GM21423 (cell line): Measurements from ENCODE around the gene NIPBL.
A peak's percentile ranks its signal among the peaks of the same experiment; 100 is the strongest.
"Not testable (repeated sequence)": the region's sequence is repeated elsewhere in the genome, so short reads cannot be mapped to it uniquely, and the experiment has no call there.

ENCODE experiments used
- ATAC-seq: cut with Tn5 transposase; IDR thresholded peaks from one replicate; pipeline ENCODE4 v1.9.1; 2021; ENCODE audit warnings: mild to moderate bottlenecking, moderate library complexity; ENCODE audit not compliant: unreplicated experiment

NIPBL gene

DNA sequence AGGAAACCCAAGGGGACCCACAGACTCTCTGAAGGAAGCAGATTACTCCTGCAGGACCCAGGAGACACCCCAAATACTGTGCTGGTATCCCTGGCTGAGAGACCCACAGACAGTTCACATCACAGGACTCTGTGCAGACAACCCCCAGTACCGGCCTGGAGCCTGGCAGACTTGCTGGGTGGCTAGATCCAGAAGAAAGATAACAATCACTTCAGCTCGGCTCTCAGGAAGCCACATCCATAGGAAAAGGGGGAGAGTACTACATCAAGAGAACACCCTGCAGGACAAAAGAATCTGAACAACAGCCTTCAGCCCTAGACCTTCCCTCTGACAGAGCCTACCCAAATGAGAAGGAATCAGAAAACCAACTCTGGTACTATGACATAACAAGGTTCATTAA lies 206.4 kb downstream of the NIPBL start:
- not testable (repeated sequence) for ATAC-seq

DNA sequence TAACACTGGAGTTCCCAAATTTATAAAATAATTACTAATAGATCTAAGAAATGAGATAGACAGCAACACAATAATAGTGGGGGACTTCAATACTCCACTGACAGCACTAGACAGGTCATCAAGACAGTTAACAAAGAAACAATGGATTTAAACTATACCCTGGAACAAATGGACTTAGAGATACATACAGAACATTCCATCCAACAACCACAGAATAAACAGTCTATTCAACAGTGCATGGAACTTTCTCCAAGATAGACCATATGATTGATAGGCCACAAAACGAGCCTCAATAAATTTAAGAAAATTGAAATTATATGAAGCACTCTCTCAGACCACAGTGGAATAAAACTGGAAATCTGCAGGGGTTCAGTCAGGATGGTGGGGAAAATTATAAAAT lies 209.5 kb downstream of the NIPBL start:
- ATAC-seq, result not testable (repeated sequence)

DNA sequence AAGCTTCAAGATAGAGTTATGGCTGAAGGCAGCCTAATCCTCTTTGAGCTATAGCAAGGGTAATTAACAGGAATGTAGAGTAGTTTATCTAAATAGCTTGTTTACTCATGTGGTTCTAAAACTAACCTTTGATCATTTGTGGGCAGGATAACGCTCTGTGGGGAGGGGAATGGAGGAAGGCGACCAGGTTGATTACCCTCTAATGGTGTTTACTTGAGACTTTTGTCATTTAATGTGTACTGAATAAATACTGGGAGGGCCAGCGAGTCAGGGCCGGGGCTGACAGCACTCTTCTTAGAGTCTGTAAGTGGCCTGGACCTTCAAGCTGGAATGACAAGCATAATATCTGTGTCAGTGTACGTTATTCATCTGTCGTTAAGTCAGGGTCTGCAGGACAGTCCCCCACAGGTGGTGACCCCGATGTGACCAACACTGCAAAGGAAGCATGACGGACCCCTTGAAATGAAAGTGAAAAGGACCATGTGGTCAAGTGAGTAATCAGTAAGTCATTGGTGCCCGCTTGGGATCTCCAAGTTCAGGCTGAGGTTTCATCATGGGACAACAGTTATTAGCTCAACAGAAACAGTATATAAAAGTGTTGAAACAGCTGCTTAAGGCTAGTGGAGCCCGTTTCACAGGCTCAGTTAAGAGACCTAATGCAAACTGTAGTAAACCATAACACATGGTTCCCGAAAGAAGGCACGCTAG lies 210.1 kb downstream of the NIPBL start:
- ATAC-seq, result no peak

DNA sequence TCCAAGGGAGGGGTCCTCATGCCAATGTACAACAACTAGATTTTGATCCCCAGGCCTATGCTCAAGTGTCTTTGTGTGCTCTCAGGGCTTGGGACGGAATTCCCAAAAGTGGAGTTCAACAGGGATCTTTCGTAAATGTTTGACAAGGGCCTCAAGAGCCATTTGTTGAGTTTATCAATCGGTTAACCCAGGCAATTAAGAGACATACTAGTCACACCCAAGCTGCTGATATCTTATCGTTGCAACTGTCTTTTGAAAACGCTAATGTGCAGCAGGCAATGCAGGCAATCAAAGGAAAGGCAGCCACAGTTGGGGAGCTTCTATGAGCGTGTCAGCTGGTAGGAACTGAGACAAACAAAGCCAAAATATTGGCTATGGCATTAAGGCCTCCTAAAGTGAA lies 211.4 kb downstream of the NIPBL start:
- ATAC-seq, result no peak

DNA sequence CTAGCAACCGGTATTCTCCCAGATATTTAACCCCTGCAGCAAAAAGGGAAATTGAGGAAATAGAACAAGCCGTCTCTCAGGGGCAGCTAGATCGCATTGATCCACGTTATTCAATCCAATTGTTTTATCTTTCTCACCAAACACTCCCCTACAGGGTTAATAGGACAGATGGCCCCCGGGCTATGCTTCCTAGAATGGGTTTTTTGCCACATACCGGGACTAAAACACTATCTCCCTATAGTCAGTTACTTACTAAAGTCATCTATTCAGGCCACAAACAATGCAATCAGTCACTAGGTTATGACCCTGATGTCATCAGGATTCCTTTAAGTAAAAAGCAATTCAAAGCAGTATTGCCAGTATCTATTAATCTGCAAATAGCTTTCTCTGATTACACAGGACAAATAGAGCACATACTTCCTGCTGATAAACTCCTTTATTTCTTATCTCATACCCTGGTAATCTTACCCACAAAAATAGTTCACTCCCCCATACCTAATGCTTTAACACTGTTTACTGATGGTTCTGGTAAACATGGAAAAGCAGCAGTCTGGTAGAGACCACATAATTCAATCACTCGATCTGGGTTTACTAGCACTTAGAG lies 213.7 kb downstream of the NIPBL start:
- ATAC-seq, result no peak

DNA sequence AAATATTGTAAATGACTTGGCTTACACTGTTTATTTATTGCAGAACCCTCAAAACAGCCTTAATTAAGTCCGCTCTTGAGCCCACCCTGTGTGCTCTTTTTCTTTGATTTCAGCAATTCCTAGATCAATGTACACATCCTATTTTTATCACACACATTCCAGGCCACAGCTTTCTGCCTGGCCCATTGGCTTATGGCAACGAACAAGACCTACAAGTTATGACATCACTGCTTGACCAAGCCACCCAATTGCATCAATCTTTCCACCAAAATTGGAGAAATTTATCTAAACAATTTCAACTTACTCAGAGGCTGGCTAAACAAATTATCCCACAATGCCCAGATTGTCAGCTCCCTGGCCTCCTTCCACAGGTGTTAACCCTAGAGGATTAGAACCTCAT lies 214.2 kb downstream of the NIPBL start:
- no peak for ATAC-seq

DNA sequence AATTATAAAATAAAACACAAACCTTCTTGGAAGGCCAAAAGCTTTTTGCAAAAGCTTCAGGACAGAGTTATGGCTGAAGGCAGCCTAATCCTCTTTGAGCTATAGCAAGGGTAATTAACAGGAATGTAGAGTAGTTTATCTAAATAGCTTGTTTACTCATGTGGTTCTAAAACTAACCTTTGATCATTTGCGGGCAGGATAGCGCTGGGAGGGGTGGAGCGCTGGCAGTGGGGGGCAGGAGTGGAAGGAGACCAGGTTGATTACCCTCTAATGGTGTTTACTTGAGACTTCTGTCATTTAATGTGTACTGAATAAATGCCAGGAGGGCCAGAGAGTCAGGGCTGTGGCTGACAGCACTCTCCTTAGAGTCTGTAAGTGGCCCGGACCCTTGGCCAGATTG lies 217.2 kb downstream of the NIPBL start:
- not testable (repeated sequence) for ATAC-seq

DNA sequence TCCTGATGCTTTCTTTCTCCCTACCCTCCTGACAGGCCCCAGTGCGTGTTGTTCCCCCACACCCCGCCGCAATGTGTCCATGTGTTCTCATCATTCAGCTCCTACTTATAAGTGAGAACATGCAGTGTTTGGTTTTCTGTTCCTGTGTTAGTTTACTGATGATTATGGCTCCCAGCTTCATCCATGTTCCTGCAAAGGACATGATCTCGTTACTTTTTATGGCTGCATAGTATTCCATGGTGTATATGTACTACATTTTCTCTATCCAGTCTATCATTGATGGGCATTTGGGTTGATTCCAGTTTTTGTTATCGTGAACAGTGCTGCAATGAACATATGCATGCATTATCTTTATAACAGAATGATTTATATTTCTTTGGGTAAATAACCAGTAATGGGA lies 222.7 kb downstream of the NIPBL start:
- not testable (repeated sequence) for ATAC-seq

DNA sequence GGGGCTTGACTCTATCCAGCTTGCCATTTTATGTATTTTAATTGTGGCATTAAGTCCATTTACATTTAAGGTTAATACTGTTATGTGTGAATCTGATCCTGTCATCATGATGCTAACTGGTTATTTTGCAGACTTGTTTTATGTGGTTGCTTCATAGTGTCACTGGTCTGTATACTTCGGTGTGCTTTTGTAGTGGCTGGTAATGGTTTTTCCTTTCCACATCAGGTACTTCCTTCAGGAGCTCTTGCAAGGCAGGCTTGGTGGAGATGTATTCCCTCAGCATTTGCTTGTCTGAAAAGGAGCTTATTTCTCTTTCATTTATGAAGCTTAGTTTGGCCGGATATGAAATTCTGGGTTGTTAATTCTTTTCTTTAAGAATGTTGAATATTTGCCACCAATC lies 226.7 kb downstream of the NIPBL start:
- ATAC-seq, result no peak

DNA sequence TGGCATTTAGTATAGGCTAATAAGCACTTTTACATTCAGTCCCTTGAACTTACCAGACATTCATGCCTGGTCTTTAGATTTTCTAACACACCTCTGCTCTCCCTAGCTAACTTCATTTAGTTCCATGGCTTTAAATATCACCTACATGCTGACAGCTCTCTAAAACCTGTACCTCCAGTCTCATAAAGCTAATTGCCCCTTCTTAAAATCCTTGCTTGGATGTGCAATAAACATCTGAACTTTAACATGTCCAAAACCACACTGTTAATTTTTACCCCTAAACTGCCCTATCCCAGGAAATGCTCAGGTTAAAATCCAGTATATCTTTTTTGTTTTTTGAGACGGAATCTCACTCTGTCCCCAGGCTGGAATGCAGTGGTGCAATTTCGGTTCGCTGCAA lies 232.8 kb downstream of the NIPBL start:
- no peak for ATAC-seq

DNA sequence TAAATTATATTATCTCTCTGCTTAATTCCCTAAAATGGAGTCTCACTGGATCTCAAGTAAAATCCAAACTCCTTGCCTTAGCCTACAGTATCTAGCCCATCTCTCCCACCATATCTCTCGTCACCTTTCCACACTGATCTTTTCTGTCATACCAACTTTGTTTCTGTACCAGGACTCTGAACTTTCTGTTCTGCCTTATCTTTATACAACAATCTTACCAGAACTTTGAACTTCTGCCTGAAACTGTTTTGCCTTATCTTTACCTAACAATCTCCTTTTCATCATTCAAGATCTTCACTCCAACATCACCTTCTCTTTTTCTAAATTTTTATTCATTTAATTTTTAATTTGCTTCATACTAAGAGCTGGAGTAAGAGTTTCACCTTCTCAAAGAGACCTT lies 233.6 kb downstream of the NIPBL start:
- no peak for ATAC-seq

DNA sequence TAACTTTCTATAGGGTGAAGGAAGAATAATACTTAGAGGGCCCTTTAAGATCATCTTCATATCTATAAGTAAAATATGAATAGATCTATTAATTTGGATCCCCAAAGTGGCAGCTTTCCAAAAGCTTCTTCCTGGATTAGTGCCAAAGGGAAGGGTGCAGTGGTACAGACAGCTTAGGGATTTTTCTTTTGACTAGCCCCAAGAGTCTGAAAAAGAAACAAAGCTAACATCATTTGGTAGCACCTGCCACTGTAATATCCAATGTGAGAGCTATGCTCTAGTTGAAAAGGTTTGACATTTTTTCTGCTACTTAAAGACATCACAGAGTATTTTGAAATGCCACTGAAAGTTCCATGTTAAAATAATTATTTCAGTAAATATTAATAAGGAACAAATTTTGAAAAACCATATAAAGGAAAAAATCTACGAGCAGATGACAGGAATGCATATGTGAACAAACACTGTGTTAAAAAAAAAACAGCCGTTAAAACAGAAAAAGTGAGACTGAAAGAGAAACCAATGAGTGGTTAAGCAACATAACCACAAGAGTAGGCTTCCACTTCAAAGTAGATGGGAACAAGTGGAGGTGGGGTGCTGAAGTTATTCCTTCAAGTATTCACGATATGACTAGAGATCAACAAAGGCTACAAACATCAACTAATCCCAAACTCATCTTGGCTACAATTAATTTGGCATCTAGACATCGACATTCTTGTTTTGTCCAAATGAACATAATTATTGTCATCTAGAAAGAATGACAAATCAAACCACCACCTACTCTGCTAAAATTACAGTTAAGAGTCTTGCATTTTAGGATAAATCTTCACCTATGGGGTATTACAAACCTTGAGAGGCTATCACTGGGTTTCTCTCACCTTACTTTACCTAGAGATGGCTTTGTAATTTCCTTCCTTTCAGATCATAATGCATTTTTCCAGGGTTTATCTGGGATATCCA lies 235.1 kb downstream of the NIPBL start:
- ATAC-seq, result peak; percentile 89

DNA sequence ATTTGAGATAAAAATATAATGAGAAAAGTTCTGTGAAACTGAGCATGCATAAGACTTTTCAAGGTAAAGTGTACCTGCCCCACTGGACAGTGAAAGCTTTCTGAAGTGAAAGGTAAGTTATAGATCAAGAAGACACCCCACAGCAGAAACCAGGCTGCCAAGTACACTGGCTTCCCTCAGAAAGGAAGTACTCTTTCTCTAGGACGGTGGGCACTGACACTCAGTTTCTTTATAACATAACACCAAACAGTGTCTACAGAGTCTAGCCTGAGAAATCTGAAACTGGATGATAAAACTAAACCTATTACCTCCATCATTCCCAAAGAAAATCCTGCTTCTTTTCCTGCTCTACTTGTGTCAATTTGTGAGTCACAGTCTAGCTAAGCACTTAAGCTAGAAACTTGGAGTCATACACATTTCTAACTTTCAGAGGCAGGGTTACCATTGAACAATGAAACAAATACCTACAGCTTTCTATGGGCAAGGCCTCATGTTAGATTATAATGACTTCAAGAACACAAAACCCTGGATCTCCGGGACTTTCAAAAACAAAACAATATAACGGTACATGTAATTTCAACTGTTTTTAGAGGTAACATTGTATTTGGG lies 235.9 kb downstream of the NIPBL start:
- peak; percentile 34 for ATAC-seq
